Measurements from ENCODE around the gene RMND1.
A peak's percentile ranks its signal among the peaks of the same experiment; 100 is the strongest.
"Not testable (repeated sequence)": the region's sequence is repeated elsewhere in the genome, so short reads cannot be mapped to it uniquely, and the experiment has no call there.

RMND1 gene

DNA sequence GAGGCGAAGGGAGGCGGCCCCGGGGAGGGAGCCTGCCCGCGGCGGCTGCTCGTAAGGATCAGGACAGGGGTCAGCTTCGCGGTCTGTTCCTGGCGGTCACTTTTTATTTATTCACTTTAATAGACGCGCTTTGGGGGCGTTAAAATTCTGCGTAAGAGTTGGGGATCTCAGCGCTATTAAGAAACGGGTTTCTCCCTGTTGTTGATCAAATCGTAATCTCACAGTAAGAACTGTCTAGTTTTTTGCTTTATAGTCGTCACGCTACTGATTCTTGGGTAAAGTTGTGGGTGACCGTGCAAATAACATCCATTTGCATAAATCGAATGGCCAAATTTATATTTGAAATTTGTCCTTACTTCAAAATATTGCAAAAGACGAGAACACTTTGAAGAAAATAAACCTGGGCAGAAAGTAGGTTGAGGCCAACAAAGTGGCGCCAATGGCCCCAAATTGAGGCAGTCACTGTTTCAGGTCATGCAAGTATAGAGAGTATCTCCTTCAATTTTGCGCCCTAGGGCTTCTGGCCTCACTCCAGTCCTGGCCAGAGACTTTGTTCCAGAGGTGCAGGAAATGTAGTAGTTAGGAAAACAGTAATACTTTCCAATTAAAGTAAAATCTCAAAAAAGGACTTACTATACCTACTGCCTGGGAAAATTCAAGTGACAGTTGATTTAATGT lies 963 bp upstream of the RMND1 start:
- no peak for DNase-seq (ENCODE audit: low read depth)

DNA sequence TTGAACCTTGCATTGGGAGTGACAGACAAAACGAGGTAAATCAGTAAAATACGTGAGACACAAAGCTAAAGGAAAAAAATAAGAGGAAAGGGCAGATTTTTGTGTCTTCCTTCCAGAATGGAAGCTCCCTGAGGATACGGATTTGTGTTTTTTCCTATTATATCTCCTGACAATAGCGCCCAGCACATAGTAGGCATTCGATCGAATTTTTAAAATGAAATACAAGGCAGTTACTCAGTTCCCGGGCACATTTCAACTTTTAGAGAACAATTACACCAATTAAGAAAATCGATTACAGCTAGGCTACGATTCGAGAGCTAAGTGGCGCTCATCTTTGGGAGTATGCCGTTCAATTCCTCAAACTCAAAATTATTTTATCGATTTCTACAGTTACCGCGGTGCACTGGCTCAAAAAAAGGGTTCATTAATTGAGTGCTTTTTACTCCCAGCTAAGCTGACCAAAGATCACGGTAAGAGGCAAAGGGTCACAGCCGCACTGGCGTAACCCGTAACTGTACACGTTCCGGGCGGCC lies 443 bp downstream of the RMND1 start:
- no peak for DNase-seq (ENCODE audit: low read depth)

DNA sequence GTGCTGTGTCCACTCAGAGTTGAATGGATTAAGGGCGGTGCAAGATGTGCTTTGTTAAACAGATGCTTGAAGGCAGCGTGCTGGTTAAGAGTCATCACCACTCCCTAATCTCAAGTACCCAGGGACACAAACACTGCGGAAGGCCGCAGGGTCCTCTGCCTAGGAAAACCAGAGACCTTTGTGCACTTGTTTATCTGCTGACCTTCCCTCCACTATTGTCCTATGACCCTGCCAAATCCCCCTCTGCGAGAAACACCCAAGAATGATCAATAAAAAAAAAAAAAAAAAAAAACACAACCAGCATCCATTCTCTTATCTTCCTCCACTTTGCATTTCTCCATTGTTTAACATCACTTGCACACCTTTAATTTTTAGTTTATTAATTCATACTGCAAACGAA lies 998 bp downstream of the RMND1 start:
- not testable (repeated sequence) for DNase-seq (ENCODE audit: low read depth)

DNA sequence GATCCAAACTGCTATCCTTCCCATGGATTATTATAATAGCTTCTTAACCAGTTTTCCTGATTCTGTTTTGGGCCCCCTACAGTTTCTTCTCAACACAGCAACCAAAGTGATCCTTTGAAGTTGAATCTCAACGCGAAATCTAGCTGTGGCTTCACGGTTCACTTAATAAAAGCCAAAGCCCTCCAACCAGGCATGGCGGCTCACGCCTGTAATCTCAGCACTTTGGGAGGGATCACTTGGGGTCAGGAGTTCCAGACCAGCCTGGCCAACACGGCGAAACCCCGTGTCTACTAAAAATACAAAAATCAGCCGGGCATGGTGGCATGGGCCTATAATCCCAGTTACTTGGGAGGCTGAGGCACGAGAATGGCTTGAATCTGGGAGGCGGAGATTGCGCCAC lies 3.3 kb downstream of the RMND1 start:
- DNase-seq (ENCODE audit: low read depth) = no peak

DNA sequence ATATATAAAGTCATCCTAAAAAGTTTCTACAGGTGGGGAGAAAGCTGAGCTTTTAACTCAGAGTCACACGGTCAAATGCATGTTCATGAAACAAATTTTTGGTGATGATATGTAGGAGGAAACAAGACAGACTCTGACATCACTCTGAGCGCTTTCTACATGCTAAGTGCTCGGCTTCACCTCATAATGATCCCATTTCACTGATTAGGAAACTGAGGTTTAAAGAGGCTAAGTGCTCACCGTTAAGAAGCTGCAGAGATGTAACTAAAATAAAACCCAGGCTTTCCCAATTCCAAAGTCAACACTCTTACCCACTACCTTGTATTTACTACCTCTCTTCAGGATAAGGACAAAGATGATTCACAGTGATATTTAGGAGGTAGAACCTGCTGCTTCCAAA lies 4.7 kb downstream of the RMND1 start:
- no peak for DNase-seq (ENCODE audit: low read depth)

DNA sequence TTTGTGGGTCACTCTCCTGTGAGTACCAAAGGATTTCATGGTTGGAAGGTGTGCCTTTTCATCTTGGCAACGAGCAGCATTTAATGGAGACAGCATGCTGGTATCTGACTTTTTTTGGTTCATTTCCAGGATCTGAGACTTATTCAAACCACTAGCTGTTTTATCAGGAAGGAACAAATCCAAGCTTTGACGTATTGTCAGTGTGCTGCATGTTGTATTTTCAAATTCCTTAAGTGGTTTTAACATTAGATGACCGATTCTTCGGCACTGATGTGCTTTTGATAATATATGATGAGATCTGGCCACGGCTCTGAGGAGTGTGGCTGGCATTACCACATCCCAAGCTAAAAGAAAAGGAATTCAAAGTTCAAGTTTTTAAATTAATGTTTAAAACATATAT lies 6.4 kb downstream of the RMND1 start:
- peak; percentile 22 for DNase-seq (ENCODE audit: low read depth)

DNA sequence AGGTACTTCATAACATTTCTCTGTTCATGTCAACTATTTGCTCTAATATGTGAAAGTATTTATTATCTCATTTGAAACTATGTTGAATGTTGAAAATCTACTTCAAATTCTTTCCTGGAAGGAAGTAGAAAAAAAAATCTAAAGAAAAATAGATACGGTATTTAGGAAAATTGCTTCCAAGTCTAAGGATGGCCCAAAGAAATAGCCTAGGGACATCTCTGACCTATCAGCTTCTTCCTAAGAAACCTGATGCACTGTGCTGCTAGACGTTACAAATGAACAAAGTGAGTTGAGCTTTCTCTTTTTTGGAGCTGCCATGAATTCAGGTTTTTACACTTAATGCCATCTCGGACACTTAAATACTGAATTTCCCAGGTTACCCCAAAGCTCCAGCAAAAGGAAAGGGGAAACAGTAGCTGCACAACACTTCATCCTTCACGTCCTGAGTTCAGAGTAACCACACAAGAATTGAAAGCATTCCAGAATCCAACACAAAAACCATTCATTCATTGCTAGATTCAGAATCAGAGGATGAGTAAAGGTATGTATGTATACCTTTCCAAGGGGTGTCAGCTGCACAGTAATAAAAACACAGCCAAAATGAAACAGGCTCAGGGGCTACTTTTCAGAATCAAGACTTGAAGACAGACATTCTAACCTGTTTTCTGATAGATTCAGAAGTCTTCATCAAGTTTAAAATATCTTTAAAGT lies 7.9 kb downstream of the RMND1 start:
- DNase-seq (ENCODE audit: low read depth) = no peak

DNA sequence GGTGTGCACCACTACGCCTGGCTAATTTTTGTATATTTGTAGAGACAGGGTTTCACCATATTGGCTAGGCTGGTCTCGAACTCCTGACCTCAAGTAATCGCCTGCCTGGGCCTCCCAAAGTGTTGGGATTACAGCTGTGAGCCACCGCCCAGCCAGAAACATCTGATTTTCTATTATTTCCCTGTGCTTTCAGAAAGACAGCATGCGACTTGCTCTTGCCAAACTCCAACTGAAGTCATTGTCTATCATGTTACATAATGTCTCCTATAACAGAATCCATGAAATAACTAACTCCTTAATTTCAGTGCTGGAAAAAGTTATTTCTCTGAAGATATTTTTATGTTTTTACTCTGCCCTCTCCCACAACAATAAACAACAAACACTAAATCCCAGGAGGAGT lies 8.5 kb downstream of the RMND1 start:
- DNase-seq (ENCODE audit: low read depth) = no peak

DNA sequence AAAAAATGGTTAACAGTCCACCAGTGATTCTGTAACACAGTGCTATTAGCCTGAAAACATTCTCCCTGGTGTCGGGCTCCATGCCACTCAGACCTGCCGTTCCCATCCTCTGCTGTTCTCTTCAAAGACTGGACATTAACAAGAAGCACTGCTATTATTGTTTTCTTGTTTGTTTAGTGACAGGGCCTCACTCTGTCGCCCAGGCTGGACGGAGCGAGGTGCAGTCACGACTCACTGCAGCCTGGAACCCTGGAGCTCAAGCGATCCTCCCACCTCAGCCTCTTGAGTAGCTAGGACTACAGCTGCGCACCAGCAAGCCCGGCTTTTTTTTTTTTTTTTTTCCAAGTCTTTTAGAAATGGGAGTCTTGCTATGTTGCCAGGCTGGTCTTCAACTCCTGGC lies 9.6 kb downstream of the RMND1 start:
- DNase-seq (ENCODE audit: low read depth) = no peak

DNA sequence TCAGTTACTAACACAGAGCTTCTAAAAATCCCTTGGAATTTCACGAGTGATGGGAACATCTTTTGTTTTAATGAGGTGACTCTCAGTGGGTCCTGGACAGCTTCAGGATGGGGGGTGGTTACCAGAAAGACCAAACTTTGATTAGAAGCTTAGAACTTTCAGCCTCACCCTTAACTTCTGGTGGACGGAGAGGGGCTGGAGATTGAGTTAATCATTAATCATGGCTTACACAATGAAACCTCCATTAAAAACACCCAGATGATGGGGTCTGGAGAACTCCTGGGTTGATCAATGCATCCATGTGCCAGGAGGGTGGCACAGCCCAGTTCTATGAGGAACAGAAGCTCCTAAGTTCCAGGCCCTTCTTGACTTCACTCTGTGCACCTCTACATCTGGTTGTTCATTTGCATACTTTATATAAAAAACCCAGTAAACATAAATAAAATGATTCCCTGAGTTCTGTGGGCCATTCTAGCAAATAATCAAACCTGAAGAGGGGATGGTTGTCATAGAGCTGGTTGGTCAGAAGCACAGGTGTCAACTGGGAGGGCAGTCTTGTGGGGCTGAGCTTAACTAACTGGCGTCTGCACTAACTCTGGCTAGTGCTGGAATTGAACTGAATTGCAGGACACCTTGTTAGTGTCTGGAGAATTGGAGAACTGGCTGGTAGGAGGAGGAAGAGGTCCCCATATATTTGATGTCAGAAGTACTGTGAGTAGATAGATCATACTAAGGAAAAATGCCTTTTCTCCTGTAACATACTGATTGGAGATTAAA lies 10.3 kb downstream of the RMND1 start:
- DNase-seq (ENCODE audit: low read depth) = no peak

DNA sequence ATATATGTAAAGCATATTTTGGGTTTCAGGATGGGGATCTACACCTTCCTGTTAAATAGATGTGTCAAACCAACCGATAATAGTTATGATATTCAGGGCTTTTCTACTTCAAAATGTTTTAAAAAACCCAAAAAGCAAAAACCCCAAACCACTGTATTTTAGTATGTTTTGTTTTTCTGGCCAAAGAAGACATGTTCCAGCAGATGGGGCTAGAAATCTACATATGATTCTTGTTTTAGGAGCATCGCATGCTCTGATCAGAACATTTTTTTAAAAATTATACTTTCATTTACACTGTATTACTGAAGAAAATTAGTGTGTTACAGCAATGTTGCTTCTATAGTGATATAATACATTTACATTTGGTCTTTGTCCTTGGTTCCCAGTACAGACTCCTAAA lies 11.0 kb downstream of the RMND1 start:
- no peak for DNase-seq (ENCODE audit: low read depth)

DNA sequence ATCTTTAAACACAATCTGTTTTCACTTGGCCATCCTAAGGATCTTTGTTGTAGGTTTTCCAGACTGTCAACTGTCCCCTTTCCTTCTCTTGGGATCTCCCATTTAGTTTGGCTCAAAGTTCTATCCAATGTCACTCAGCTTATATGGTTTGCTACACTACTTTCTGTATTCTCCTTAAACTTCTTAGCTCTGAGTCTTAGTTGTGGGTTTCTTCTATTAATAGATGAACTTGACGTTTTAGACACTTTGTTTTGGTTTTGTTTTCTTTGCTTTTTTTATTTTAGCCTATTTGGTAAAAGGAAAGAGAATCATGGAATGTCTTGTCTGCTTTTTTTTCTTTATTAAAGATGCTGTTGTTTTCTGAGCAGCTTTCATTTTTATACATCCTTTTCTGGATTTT lies 11.4 kb downstream of the RMND1 start:
- DNase-seq (ENCODE audit: low read depth) = no peak

DNA sequence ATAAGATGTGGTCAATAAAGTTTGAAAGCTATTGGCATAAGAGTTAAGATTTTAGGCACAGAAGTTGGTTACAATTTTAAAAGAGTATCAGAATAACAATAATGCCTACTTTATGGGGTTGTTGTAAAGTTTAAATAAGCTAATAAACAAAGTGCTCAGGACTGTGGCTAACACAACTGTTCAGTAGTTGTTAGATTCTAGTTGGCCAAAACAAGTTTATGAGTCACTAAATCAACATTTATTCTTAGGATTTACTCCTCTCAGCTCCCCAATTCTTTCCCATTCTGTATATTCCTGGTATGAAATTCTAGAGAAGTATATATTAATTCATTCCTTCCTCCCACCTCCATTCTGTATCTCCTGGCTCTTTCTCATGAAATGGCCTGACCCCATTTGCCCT lies 14.5 kb downstream of the RMND1 start:
- DNase-seq (ENCODE audit: low read depth) = no peak

DNA sequence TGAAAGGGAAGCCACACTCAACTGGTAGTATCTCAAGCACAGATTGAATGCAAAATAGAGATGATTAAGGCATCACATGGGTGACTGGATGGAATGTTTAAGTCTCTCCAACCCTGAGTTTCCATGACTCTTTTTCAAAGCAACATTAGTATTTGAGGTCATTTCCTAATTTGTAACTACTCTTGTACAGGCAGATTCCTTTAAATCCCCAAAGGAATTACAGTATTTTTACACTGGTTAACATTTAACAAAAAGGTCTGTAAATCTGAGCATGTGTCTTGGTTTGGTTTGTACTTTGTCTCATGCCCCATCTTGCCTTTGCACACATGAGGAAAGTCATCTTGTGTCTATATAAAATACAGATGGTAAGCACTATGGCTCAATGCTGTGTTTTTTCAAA lies 15.1 kb downstream of the RMND1 start:
- DNase-seq (ENCODE audit: low read depth) = peak; percentile 26

DNA sequence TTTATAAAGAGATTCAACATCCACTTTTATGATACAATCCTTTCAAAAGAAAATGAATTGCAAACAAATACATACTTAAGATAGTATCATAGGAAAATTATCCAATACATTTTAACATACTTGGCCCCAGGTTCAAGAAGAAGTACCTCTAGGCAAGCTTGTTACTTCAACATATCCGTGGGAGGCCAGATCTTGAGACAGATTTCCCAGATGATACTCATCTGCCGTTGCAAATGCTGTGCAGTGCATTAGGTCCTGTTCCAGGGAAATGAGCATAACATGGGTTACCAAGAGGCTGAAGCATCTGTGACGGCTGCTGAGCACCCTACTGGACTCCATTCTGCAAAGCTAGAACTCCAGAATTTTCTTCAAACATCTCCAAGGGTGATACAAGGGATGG lies 15.6 kb downstream of the RMND1 start:
- DNase-seq (ENCODE audit: low read depth) = no peak

DNA sequence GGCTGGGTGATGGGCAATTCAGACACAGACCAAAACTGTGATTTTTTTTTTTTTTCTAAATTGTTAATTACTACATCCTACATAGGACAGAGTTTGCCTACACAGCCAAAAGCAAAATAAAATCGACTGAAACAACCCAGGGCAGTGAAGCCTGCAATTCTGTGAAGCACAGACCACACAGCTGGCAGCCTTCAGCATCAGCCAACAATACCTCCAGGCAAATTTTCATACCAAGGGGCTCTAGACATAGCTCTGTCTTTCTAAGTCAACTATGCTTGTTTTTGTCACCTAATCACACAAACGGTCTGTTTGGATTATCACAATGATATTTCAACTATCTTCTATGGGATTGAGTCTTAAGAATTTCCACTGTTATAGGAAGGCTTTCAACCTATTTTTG lies 17.6 kb downstream of the RMND1 start:
- DNase-seq (ENCODE audit: low read depth) = no peak

DNA sequence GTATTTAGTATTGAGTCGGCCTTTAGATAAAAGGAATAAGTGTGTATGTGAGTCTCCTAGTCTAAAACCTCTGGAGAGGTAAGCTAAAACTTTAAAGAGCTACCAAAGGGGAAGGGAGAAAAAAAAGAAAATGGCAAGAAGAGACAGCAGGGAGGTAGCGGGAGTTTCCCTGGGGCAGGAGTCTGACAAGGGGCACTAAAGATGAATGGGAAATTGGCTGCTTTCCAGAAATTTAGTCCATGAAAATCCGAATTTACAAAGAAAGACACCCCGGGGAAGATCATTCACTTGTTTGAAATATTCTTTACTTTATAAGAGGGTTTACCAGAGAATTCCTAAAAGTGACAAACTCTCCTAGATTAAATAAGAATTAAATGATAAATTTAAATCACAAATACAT lies 19.3 kb downstream of the RMND1 start:
- DNase-seq (ENCODE audit: low read depth) = no peak

DNA sequence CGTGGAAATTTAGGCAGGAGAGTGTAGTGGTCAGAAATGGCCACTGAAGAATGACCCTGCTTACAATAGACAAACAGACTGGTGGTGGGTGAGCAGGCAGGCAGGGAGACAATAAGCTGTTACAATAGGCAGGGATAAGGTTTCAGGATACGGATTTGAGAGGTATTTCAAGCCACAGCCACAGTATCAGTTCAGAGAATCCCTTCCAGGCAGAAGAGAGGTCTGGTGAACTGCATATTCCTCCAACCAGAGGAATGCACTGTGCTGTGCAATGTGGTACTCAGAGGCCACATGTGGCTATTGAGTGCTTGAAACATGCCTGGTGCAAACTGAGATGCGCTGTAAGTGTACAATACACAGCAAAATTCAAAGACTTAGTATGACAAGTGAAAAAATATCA lies 20.6 kb downstream of the RMND1 start:
- DNase-seq (ENCODE audit: low read depth) = no peak

DNA sequence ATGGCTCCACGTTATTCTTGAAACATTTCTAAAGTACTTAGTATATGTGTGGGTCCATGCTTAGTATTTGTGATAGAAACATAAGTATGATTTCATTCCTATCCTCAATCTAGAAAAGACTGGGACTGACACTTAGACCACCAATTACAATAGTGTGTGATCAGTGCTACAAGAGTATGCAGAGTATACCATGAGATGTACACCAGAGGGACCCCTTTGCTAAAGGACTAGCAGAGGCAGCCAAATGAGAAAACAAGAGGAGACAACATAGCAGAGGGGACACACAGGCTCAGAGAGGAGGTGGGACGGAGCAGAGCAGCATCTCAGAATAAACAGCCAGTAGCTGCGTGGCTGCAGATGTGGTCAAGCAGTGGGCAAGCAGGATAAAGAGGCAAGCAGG lies 21.0 kb downstream of the RMND1 start:
- no peak for DNase-seq (ENCODE audit: low read depth)

DNA sequence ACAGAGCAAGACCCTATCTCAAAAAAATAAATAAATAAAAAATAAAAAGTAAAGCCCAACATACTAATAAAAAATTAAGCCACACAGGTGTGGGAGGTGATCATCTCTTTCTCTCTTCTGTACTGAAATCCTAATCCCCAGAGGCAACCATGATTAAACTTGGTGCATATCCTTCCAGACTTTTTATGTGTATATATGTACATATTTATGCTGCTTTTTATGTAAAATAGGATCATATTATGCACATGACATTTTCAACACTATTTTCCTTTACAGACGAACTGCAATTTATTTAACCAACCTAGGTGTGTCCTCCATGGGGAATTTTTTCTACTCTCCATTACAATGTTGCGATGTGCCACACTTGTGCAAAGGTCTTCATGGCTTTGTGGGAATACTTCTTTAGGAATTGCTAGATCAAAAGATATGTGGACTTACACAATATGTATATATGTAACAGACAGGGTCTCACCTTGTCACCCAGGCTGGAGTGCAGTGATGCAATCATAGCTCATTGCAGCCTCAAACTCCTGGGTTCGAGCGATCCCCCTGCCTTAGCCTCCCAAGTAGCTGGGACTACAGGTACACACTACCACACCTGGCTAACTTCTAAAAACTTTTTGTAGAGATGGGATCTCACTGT lies 23.7 kb downstream of the RMND1 start:
- DNase-seq (ENCODE audit: low read depth) = no peak

DNA sequence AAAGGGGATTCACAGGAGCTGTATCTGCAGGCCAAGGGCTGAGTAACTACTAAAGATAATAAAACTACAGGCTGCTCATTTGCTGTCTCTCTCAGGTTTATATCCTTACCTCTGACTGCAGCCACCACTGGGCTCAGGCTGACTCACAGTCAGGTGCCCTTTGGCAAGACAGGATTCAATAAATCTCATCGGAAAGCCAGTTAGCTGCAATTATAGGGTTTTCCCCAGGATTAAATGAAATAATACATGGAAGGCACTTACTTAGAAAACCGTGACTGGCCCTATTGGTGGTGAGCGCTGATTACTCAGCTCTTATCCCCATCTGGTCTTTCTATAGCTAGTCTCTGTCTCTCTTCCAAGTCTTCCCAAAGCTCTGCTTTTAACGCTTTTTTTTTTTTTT lies 26.4 kb downstream of the RMND1 start:
- no peak for DNase-seq (ENCODE audit: low read depth)

DNA sequence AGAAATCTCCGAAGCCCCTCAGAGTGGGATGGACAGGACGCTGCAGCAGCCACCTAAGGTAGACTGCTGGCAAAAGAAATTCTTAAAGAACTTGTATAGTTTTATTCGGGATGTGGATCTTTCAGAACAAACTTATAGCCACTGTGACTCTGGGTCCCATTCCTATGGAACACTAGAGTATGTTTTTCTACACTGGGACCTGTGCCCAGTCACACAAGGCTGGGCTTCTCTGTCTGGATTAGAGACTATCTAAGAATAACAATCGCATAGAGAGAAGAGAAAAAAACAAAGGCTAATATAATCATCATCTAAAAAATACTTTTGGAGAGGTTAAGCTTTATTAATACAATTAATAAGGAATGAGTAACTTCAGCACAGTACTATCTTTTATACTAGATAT lies 28.9 kb downstream of the RMND1 start:
- DNase-seq (ENCODE audit: low read depth) = no peak

DNA sequence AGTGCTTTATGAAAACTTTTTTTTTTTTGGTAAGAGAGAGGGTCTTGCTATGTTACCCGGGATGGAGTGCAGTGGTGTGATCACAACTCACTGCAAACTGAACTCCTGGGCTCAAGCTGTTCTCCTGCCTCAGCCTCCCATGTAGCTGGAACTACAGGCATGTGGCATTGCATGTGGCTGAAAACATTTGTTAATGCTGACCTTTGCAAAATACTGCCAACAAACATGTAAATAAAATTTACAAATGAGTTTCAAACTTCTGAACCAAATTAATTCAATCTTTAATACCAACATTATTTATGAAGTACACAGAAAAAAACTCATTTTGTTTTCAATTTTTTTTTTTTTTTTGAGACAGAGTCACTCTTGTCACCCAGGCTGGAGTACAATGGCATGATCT lies 34.4 kb downstream of the RMND1 start:
- no peak for DNase-seq (ENCODE audit: low read depth)
